GM18909 (cell line): ENCODE data around the gene LOXL3.

Source experiments
- ATAC-seq: cut with Tn5 transposase; IDR thresholded peaks from one replicate; pipeline ENCODE4 v1.9.1; 2021; ENCODE audit warnings: mild to moderate bottlenecking; ENCODE audit not compliant: unreplicated experiment, poor library complexity

The LOXL3 gene

DNA sequence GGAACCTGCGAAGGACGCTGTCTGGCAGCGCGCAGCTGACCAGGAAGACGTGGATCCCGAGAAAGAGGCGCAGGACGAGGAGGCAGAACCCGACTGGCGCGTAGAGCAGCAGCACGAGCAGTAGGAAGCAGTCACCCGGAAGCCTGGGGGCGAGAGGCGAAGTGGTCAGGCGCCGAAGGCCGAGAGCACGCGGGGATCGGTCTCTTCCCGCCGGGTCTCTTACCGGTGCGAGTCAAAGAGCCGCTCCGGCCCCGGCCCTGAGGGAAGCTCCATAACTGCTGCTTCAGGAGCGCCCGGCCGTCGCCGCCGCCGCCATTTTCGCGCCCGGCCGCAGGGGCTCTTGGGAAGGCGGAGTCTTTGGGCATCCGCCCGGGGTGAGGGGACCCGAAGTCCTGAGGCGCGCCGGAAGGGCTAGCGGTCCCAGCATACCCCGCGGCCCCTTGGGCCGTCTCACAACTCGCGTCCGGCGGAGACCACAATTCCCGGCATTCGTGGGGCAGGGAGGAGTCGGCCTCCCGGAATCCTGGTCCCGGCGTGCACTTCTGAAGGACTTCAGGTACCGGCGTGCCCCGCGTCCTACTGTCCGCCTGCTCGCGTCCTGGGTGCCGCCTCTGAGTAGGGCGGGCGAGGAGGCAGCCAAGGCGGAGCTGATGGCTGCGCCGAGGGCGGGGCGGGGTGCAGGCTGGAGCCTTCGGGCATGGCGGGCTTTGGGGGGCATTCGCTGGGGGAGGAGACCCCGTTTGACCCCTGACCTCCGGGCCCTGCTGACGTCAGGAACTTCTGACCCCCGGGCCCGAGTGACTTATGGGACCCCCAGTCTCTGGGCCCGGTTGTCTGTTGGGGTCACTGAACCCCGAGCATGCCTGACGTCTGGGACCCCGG, 24.1 kb downstream of the LOXL3 start, which contains the start of the genes AUP1 and HTRA2:
Gene AUP1, minus strand, starts transcription at position 350 of the 882 bp plus-strand sequence. Its CDS starts 77 bp downstream, at position 273.
Gene HTRA2, plus strand, starts transcription at position 577 of the 882 bp plus-strand sequence. Its CDS starts 74 bp downstream, at position 651.
- ATAC-seq: peak; percentile 85

DNA sequence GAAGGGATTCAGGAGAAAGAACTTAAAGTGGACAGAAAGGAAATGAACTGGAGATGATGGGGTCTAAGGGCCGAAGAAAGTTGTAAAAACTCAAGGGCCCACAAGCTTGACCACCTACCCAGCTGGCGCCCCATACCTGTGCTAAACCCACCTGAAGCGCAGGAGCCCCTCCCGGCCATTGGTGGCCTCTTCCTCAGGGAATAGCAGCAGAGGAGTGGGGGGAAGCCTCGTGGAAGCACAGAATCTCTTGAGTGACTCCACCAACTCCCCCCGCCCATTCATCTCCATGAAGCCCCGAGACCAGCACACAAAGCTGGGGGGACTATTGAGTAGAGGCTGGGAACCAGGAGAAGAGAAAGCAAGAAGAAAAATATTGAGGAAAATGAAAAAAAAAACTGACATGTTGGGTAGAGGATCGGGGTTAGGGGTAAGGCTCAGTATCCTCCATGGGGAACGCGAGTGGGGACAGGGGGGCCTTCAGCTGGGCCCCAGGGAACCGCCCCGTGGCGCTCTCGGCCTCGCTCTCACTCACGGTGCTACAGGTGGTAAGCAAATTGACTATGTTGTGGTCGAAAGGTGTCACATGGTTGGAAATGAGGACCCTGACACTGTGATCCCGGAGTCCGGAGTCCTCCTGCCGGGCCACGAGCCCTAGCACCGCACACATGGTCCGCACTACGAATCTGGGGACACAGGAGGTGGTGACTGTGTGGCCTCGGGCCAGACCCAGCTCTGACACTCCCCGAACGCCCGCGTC, 25.0 kb downstream of the LOXL3 start:
- peak; percentile 9 for ATAC-seq

- no peak for ATAC-seq
Measured at GRCh38 chr2:74527741-74528140, 26.0 kb downstream of the LOXL3 start.

GRCh38 chr2:74526649-74527230, 27.0 kb downstream of the LOXL3 start:
- ATAC-seq: no peak

- no peak for ATAC-seq
Measured at GRCh38 chr2:74525717-74526648, 27.8 kb downstream of the LOXL3 start, which contains the start of gene DQX1. TSS of gene DQX1 (minus strand) at chr2:74526231. CDS start at chr2:74525729, 502 bp downstream.

DNA sequence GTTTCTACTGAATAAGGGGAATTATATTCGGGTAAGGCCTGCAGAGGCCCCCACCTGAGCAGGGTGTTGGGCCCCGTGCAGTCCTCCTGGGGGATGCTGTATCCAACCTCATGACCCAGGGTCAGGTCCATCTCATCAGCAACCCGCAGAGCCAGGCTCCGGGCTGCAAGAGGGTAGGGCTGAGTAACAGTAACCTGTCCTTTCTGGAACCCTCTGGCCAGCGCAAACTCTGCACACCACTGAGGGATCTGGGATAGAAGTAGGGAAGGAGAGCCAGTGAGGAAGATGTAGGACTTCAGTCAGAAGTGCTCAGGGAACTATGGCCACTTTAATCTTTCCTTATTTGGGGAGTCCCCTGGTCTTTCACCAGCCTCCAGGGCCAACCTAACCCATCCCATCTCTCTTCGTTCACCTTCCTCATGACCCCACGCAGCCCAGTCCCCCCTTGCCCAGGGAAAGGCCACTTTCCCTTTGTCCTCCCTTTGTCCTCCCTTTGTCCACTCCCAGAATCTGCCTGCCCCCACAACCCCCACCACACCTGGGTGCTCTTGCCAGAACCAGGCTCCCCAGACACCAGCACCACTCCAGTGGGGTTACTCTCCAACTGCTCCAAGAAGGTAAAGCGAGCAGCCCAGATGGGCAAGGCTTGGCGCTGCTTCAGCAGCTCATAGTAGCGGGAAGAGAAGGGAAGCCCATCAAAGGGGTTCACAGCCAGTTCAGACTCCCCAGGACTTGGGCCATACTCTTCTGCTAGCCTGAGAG, 28.6 kb downstream of the LOXL3 start:
- ATAC-seq: no peak

DNA sequence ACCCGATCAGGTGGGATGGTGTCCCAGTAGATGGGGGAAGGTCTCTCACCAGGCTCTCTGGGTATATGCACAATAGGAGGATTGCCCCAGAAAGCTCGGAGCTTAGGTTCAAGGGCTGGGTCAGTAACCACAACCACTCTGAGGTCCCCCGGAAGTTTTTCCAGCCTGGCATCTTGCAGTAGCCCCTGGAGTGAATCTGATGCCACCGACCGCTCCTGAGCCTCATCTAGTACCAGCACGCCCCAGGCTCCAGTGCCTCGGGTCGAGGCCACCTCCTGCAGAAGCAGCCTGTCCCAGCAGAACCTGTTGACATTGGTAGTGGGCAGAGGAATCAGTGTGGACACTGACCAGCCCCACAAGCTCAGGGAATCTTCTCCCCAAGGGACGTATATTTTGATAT, 29.7 kb downstream of the LOXL3 start:
- ATAC-seq: no peak

GRCh38 chr2:74522516-74522915, 31.2 kb downstream of the LOXL3 start:
- no peak for ATAC-seq

GRCh38 chr2:74516650-74517049, 37.1 kb downstream of the LOXL3 start:
- no peak for ATAC-seq

- ATAC-seq: peak; percentile 78
Measured at GRCh38 chr2:74515981-74516633, 37.6 kb downstream of the LOXL3 start.

DNA sequence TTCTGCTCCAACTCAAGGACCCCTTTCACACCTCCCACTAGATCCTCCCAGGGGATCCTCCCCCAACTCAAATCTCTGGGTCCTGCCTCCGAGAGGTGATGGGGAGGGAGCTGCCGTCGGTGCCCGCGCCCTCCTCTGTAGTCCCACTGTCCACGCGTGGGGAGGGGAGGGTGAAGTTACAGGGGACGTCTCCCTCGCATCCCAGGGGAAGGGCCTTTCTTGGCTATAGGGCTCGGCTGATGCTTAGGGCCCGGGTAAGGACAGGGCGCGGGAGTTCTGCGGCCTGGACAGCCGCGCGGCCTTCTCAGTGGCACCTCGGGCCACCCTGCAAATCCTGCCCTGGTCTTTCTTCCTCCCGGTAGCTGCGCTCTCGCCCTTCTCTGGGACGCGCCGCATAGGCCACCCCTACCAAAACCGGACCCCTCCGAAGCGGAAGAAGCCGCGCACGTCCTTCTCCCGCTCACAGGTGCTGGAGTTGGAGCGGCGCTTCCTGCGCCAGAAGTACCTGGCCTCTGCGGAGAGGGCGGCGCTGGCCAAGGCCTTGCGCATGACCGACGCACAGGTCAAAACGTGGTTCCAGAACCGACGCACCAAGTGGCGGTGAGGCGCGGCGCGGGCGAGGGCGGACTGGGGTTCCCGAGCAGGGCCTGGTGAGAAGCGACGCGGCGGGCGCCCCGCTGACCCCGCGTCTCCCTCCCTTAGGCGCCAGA, 38.3 kb downstream of the LOXL3 start:
- peak; percentile 10 for ATAC-seq

GRCh38 chr2:74514368-74515270, 39.1 kb downstream of the LOXL3 start, which contains the start of gene TLX2:
TSS of gene TLX2 (plus strand) at chr2:74514450. CDS start at chr2:74514807, 357 bp downstream.
- no peak for ATAC-seq

DNA sequence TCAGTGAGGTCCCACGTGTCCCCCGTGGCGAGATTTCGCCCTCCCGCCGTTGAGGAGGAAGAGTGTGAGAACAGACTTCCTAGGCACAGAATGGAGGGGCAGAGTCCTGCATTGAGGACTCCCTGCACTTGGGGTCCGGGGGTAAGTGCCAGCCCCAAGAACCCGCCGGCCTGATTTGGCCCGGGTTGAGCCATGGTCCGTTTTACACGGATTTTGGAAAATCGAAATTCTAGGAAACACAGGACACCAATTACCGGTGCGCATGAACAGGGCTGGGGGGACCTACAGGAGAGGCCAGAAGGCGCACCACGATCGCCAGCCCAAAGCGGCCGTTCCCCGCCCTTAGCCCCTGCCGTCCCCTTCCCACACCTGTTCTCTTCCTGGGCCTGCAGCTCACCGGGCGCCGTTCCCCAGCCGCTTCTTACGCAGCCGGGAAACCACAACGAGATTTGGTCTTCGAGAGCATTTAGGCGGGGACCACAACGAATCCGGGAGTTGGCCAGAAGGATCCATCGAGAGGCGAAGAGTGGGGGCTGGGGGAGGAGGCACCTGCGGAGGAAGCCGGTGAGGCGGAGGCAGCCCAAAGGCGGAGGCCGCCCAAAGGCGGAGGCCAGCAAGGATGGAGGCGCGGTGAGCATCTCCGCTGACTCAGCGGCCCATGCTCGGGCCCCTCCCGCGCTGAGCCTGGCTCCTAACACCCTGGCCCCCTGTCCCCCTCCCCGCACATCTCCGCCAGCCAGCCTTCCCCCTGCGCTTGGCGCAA, 40.0 kb downstream of the LOXL3 start:
- ATAC-seq: no peak

DNA sequence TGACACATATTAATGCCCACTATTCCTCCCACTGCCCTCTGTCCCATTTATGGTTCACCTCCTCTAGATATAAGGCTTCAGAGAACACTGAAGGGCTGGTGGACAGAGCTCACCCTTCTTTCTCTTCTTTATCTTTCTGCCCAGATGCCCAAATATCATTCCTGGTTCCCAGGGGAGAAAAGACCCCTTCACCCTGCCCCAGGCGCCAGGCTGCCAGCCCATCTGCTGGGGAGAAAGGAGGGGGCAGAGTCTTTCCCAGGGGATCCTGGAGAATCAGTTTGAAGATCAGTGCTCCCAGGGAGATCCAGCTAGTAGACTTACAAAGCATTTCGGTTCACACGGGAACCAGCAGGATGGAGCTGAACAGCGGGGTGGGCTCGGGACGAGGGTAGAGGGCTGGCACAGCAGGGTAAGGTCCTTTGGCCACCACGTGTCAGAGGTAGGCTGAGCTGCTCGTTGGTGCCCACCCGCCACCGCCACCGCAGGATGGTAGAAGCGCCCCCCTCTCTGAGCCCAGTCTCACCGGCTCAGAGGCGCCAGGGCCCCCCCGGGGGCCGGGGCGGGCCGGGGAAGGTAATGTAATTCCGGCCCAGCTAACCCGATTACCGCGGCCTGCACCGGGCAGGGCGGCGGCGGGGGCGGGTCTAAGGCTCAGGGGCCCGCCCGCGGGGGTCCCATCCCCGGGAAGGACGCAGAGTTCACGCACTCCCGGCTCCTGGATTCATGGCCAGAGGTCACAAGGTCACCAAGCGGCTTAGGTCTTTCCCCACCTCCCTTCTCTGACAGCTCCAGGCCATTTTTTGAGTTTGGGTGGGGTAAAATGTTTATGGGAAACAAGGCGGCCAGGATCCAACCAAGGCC, 40.8 kb downstream of the LOXL3 start:
- no peak for ATAC-seq
